CD4-positive, alpha-beta T cell treated with Interleukin-4 for 1 hour (primary cell): Measurements from ENCODE around the gene LIMS4.
"Not testable (repeated sequence)": the region's sequence is repeated elsewhere in the genome, so short reads cannot be mapped to it uniquely, and the experiment has no call there.

Source experiments
- DNase-seq, 2 donors: peaks; one replicate each; pipeline ENCODE4 v3.0.0-alpha.2; 2020 to 2022

Gene LIMS4

GRCh38 chr2:110449127-110449947, 23.3 kb downstream of the LIMS4 start:
- not testable (repeated sequence) for DNase-seq

GRCh38 chr2:110446644-110447043, 26.0 kb downstream of the LIMS4 start:
- not testable (repeated sequence) for DNase-seq

- not testable (repeated sequence) for DNase-seq
Observed at GRCh38 chr2:110443305-110444005, 29.2 kb downstream of the LIMS4 start.

GRCh38 chr2:110441905-110442304, 30.7 kb downstream of the LIMS4 start:
- DNase-seq, result not testable (repeated sequence)

DNA sequence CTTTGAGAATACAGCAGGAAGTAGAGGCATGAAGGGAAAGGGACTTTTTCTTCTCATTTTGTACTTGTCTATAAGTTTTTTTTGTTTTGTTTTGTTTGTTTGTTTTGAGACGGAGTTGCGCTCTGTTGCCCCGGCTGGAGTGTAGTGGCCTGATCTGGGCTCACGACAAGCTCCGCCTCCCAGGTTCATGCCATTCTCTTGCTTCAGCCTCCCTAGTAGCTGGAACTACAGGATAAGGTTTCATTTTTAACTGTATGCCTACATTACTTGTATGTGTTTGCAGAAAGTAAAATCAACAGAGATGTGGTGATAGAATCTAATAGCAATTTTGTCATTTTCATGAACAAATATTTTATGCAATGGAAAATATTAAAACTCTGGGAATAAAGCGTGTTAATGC, 38.1 kb downstream of the LIMS4 start:
- not testable (repeated sequence) for DNase-seq

GRCh38 chr2:110425725-110426124, 46.9 kb downstream of the LIMS4 start:
- DNase-seq, result not testable (repeated sequence)

DNA sequence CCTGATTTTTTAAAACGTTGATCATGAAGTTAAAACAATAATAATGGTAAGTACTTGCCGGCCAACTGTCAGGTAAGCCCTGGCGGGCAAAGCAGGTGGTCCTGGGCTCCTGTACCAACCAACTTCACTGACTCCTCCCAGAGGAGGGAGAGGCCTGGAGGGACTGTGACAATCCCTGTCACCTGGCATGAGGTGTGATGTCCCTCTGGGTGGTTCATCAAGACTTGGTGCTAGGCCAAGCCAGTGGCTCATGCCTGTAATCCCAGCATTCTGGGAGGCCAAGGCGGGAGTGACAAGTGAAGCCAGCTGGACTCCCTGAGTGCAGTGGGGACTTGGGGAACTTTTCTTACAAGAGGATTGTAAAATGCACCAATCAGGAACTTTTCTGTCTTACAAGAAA, 48.2 kb downstream of the LIMS4 start:
- DNase-seq, result not testable (repeated sequence)

DNA sequence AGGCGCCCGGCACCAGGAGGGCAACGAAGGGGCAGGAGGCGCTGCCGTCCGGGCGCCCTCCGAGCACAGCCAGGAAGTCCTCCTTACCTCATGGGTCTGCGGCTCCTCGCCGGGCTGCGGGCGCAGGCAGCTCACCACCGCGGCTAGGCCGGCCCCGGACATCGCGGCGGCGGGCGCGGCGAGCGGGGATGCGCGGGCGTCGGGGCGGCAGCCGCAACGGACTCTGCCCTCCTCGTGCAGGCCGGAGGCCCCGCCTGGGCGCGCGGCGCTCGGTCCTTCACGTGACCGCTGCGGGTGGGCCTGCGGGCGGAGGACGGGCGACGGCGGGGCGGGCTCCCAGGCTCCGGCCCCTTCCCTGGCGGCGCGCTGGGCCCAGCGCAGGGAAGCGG, 49.0 kb downstream of the LIMS4 start:
- DNase-seq, result not testable (repeated sequence)

DNA sequence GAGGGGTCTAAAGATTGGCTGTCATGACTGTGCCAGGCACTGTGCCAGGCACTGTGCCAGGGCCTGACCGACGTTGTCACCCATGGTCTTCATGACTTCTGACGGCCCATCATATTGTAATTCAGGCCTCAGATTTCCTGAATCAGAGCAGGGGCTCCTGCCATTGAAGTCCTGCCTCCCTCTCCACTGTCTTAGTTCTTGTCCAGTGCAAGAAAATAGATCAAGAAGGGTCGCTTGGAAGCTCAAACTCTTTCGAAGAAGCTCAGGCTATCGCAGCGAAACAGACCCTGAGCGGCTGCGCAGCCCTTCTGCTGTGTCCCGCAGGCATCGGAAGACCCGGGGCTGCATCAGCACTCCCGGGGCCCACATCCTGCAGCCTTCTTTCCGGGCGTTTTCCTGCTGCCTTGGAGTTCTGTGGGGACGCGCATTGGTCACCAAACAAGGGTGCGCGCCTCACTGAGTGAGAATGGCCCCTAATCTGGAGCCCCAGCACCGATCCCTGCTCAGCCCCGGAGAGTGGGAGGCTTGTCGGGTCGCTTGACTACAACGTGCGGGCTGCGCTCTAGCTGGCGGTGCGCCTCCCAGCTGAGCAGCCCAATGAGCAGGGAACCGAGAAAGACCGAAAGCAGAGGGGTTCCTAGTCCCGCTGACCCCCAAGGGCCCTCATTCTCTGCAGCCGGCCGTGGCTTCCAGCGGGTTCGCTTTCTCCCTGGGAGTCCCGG, 49.6 kb downstream of the LIMS4 start:
- DNase-seq, result not testable (repeated sequence)

DNA sequence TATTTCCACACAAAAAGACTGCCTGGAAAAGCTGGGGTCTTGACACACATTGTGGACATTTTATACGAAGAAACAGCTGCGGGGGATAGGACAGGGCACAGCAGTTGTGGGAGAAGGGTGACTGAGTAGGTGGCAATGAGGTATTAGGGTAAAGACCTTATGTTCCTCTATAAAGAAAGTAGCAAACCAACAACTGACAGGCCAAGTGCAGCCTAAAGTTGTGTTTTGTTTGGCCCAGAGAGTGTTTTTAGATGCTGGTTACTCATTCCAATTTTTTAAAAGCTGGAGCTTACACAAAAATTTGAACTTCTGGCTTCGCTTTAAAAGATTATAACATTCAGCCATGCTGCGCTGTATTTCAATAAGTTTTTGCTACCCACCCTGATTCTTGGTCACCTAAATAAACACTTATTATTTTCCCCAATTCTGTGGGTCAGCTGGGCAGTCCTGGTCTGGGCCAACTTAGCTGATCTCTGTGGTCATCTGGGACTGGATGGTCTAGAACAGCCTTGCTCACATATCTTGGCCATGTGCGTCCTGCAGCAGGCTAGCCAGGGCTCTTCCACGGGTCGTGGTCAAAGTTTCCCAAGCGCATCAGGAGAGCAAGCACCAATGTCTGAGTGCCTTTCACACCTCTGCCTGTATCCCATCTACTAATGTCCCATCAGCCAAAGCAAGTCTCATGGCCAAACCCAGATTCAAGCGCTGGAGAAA, 51.8 kb downstream of the LIMS4 start:
- DNase-seq, result not testable (repeated sequence)

DNA sequence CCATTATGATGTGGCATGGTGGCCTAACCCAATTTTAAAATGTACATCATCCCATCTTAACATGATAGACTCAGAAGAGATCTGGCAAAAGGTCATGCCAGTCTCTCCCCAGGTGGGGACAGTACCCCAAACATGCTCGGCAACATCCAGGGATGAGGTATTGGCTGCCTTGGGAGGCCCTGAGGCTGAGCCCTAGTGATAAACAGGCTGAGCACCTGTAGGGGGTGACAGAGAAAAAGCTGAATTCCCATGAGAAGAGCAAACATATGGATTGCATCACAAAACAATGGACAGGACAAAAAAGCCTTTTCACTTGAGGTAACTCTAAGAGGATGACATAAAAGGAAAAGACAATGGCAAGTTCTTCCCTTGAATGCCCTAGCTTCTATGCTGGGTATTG, 65.5 kb downstream of the LIMS4 start:
- not testable (repeated sequence) for DNase-seq

DNA sequence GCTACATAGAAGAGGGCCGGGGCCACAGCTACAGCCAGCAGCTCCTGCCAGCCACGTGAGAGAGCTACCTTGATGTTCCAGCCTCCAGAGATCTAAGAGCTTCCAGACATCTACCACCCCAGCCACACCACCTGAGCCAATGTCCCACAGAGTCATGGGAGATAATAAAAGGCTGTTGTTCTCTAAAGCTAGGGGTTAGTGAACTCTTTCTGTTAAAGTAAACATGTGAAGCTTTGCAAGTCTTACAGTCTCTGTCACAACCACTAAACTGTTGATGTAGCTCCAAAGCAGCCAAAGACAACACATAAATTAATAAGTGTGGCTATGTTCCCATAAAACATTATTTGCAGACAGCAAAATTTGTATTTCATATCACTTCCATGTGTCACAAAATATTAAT, 67.6 kb downstream of the LIMS4 start:
- not testable (repeated sequence) for DNase-seq

DNA sequence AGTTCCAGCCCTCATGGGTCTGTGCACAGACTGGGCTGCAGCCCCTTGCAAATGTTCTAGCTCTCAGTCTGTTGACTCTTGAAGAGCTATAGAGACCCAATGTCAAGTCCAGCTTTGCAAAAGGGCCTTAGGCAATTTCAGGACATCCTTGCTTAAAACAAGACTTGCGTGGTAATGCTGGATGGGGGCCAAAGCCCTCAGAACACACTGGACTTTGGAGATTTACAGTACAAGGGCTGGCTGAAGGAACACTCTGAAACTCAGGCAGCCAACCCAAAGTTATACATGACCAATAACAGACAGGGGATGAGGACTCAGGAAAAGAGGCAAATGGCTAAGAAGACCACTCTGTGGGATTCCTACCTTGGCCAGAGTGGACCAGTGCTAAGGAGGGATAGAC, 68.4 kb downstream of the LIMS4 start:
- not testable (repeated sequence) for DNase-seq

DNA sequence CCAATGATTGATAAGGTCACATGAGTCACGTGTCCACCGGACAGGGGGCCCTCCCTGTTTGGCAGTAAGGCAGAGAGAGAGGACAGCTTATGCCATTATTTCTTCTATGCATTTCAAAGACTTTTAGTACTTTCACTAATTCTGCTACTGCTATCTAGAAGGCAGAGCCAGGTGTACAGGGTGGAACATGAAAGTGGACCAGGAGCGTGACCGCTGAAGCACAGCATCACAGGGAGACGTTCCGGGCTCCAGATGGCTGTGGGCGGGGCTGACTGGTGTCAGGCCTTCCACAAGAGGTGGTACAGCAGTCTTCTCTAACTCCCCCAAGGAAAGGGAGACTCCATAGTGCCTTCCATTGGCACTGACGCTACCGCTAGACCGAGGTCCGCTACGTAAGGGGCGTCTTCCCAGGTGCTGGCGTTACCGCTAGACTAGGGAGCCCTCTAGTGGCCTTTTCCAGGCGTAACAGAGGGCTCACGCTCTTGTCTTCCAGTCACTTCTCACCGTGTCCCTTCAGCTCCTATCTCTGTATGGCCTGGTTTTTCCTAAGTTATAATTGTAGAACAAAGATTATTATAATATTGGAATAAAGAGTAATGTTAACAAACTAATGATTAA, 71.5 kb downstream of the LIMS4 start:
- not testable (repeated sequence) for DNase-seq

DNA sequence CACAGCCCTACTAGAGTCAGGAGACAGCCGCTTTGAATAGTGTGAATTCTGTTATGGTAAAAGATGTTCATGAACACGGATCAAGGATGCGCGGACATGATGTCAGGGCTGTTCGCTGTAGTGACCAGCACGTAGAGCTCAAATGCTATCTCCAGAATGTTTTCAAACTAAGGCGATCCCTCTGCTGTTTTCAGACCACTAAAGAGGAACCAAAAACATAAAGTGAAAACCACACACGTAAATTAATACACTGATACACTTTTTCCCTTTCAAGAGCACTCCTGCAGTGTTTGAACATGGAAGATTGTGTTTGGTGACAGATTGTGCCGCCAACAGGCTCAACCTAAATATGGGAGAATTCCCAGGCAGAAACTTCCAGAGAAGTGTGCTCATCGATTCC, 73.2 kb downstream of the LIMS4 start:
- not testable (repeated sequence) for DNase-seq

DNA sequence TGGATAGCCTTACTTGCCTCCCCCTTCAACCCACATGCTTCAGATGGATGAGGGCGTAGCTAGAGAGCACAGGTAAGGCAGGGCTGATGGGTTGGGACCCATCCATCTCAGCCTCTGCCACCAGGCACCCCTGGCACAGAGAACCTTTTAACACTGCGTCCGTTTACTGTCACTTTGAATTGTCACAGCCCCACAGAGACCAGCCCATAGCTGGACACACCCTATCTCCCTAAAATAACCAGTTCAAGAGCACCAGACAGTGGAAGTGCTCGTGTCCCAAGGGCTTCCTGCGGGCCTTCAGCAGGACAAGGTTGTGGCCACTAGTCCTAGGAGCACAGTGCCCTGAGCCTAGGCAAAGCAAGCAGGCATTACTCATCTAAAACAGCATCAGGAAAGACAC, 76.6 kb downstream of the LIMS4 start:
- DNase-seq, result not testable (repeated sequence)
